NOMO-1 (cell line): ENCODE measurements around the gene PHF23.

Experiments used
- DNase-seq, 2 experiments: peaks; one replicate each; lab custom pipeline; 2025; ENCODE audit not compliant: unreplicated experiment in 2 of 2; lab: John Stamatoyannopoulos, UW

The PHF23 gene

GRCh38 chr17:7221278-7222092 lies 17.8 kb downstream of the PHF23 start:
- DNase-seq = no peak

DNA sequence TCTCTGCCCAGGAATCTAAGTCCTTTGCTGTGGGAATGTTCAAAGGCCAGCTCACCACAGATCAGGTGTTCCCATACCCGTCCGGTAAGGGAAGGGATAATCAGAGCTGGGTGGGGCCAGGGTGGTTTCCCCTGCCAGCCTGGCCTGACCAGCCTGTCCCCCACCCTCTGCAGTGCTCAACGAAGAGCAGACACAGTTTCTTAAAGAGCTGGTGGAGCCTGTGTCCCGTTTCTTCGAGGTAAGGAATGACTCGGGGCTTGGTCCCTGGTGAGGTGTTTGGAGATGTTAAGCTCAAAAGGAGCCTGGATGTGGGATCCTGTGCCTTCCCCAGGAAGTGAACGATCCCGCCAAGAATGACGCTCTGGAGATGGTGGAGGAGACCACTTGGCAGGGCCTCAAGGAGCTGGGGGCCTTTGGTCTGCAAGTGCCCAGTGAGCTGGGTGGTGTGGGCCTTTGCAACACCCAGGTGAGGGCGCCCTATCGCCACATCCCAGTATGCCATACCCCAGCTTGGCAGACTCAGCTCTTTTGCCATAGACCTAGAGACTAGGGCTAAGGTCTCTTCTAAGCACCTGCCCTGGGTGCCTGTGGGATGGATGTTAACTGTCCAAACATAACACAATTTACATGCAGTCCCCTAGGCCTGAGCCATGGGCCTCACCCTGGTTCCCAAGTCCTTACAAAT lies 18.5 kb downstream of the PHF23 start:
- DNase-seq = peak; percentile 53 to 71

GRCh38 chr17:7219812-7220592 lies 19.3 kb downstream of the PHF23 start, which contains the start of the genes ACADVL and DLG4:
Gene ACADVL, plus strand, starts transcription at chr17:7219938. Its CDS starts 47 bp downstream, at chr17:7219985.
Gene DLG4, minus strand, starts transcription at chr17:7219836.
- DNase-seq = peak; percentile 72 to 79

- DNase-seq = no peak
Measured at GRCh38 chr17:7219229-7219811, 19.9 kb downstream of the PHF23 start.

GRCh38 chr17:7218758-7219157 lies 20.5 kb downstream of the PHF23 start:
- no peak for DNase-seq

DNA sequence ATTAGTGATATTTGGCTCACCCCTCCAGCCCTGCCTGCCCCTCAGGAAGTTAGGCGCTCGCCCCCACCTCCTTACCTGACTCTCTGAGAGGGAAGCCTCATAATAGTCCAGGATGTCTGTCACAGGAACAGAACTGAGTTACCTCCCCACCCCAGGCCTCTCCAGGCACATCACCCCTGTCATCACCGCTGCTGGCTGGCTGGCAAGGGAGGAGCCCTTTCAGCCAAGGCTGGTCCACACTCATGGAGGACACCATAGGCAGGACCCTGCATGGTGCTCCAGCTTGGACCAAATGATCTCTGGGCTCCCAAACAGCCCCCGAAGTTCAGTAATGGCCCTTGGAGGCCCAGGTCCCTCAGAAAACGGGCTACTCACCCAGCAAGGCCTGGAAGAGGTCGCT lies 21.1 kb downstream of the PHF23 start:
- DNase-seq = no peak

DNA sequence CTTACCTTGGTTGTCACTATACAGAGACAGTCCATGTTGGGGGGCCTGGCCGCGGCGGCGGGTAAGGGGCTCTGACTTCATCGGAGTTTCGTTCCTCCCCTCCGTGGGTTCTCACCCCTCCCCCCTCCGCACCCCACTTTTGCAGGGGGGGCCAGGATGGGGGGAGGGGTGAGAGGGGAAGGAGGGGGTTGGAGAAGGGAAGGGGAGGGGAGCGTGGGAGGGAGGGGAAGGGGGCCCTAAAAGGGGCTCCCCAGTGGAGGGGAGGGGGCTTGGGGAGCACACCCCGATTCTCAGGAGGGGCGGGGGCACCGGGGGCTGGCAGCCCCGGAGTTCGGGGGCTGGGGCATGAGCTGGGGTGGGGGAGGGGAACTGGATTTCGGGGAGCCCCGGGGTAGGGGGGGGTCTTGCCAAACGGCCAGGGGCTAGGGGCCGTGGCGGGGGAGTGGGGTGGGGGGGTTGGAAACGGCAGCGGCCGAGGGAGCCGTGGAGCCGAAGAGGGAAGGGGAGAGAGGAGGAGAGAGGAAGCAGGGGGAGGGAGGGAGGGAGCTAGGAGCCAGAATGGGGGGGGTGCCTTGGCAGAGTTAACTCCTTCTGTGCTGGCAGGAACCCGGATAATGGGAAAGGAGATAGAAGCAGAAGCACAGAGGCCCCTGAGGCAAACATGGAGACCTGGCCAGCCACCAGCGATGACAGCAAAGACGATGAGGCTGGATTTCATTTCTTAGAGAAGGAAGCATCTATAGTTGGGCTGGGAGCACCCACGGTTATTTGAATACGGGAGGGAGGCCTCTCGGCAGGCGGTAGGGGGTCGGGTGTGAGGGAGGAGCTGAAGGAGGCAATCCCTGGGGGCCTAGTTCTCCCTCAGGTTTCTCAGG lies 21.9 kb downstream of the PHF23 start:
- DNase-seq = peak; percentile 56

DNA sequence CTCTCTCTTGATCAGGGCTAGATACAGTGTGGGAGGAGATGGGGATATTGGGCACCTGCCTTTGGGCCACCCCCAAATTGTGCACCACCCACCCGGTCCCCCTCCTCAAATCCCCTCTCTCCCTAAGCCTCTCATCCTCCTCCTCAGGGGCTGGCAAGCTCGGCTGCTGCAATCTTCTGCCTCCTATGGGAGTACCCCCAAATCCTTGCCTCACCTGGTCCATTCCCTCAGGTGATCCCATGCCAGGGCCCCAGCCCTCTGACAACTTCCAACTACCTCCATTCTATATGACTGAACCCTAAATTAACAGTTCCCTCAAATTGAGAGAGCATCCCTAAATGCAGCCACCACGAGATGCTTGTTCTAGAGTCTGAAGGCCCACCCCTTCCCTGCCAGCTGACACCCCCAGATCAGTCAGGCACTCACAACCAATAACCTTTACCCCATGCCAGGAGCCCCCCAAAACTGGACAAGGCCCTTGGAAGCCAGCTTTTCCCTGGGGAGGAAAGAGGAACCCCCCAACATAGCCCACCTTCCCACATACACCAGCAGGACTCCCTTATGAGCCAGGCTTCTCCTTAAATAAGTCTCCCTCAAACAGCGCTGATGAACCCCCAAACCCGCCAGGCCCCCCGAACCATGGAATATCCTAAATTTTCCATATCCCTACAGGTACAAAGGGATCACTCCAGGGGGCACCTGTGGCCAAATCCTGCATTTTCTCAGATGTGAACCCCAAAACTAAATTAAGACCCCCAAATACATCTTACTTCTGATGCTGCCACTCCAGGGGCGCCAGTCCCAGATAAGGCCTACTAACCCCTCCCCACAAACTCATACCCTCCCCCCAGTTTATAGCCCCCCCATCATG lies 22.8 kb downstream of the PHF23 start:
- no peak for DNase-seq

DNA sequence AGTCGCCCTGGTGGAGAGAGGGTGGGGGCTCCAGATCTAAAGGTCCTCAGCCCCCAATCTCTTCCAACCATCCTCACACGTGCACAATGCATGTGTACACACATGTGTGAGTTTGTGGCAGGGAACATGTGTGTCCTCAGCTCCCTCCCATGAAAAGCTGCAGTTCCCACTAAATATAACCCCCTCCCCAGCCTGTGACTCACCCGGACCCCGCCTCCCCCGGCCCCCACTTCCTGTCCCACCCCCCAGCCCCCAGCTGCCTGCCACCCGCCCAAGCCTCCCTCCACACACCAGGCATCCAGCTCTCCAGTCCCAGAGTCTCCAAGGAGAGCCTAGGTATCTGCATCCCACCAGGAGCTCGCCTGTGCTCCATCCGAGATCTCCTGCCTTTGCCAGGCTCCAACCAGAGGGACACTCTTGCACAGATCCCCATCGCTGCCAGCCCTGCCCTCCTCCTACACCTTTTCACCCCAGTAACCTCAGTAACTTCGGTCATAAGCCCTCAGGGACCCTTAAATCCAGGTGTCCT lies 23.5 kb downstream of the PHF23 start:
- DNase-seq = no peak

- DNase-seq = no peak
Measured at GRCh38 chr17:7215136-7215638, 24.1 kb downstream of the PHF23 start.

DNA sequence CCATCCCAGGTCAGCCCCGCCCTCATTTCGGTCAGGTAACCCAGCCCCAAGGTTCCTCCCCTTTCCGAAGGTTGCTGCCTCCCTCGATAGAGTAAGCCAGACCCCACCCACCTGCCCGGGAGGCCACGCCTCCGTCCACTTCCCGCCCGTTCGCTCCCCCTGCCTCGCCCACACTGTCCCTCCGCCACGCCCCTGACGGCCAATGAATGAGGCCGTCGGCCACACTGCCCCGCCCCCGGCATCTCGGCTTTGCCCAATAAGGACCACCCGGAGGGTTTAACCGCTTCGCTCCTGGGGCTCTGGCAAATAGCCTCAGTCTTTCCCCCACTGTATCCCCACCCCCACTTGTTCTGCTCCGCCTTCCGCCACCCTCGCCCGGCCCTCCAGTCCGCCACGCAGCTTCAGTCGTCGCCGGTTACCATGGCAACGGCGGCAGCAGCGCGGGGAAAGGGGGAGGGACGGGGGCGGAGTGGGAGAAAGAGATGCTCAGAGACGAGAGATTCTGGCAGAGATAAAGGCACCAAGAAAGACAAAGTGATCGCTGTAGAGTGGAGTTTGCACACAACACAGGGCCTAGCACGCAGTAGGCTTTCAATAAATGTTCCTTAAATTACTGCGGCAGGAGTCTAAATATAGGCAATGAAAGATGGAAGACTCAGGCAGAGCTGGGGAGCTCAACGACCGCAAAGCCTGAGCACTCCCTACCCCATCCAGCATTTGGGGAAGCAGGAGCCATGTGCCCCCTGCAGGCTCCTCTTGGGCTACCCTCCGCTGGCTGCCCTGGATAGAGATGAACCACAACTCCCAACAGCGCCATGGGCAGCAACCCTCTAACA lies 24.7 kb downstream of the PHF23 start:
- DNase-seq = peak; percentile 95 to 98

DNA sequence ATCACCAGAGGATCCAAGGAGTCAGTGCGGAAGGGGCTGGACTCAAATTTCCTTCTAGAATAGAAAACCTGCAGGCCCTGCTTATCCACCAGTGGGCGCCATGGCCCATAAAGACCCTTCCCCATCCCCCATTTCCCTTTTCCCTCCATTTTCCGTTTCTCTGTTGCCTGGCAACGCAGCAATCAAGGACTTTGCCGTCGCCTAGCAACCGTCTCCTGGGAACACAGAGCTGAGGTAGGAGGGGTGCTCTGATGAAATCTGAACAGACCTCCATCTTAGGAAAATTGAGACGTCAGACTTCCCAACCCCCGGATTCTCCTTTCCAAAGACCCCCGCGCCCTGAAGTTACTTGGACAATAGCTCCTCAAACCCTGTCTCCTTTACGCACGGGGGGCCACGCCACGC lies 25.4 kb downstream of the PHF23 start:
- DNase-seq = peak; percentile 59 to 72

- no peak for DNase-seq
Measured at GRCh38 chr17:7211491-7212273, 27.6 kb downstream of the PHF23 start.

DNA sequence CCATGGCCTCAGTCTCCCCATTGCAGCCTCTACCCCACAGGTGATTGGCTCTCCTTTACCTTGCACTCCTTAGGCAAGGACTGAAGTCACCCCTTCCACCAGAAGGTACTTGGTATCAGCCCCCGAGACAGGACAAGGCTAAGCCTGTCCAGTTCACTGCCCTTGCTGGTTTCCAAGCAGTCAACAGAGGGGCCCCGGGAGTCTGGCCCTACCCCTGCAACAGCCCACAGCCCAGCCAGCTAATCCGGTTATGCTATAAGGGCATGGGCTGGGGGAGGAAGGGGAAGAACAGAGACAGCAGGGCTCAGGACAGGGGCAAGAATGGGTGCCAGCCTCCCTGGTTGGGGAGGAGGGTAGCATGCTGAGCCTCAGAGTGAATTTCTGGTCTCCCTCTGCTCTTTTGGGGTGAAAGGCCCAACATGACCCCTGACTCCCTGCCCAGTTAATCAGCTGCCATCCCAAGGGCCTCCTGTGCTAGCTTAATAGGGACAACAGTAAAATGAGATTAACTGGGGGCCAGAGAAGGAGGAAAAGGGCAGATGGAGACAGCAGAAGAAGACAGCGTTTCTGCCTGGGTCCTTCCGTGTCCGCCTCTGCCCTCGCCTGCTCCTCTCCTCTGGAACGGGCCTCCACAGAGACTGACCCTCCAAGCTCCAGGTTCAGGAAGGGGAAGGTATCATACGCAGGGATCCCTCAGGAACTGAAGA lies 30.4 kb downstream of the PHF23 start:
- DNase-seq = no peak

DNA sequence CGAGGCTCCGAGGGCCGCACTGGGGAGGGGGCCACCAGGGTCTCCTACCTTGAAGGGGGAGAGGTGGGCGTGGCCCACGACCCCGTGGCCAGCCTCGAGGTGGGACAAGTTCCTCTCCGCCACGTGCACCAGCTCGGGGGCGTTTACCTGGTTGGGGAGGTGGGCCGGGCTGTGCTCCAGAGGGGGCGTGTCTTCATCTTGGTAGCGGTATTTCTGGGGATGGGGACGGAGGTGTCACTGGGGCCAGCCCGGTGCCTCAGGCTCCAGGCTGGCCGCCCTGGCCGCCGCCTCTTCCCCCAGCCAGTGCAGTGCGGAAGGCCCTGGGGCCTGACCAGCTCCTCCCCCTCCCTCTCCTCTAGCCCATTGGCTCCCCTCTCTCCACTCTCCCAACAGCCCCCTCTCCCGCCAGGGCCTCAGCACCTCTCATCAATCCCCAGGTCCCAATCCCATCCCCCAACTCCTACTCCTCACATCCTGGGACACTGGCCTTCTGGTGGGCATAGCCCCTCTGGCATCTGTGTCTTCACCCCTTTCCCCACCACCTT lies 31.2 kb downstream of the PHF23 start:
- no peak for DNase-seq
